ENCODE results near the gene ADCY7. TPM values are rescaled to one million over a fixed set of nuclear protein-coding genes. Genes with fewer than 3 reads are reported as not detected.
A peak's percentile ranks its signal among the peaks of the same experiment; 100 is the strongest.

ADCY7 gene
- total and polyA plus RNA-seq, 9 donors: 10.2 to 78.9 (median 36.4) TPM

- intact Hi-C loops (cut with DNase I): no loop called here
- DNase-seq: peak in 3 of 5 donors; percentile 6 to 25 (median 6)
- no peaks in the 10 kb centered on the region for H3K4me1 ChIP-seq (ENCODE audit: insufficient read depth)
- no peak overlapping the region for H3K4me3 ChIP-seq
- TF ChIP-seq CTCF (IDR thresholded peaks at IDR 0.05) (no peak), EP300 (IDR thresholded peaks at IDR 0.05) (no peak), POLR2A (IDR thresholded peaks at IDR 0.05) (no peak)
- H3K27ac ChIP-seq: no peak overlapping the region
- no peaks in the 10 kb centered on the region for H3K9me3 ChIP-seq
- no peaks in the 10 kb centered on the region for H3K27me3 ChIP-seq
- H3K36me3 ChIP-seq: no peaks in the 10 kb centered on the region
- WGBS, 3 donors: 81 to 83% (median 83%) methylated on average over 11 to 12 of the region's 12 CpGs
Measured at GRCh38 chr16:50275428-50276325, 9.3 kb downstream of the ADCY7 start.

GRCh38 chr16:50276326-50276640, 9.9 kb downstream of the ADCY7 start:
- peak in 1 of 5 donors; percentile 29 for DNase-seq
- intact Hi-C loops (cut with DNase I): no loop called here
- no peak for TF ChIP-seq POLR2A (IDR thresholded peaks at IDR 0.05)
- TF ChIP-seq CTCF (IDR thresholded peaks at IDR 0.05): no peak
- no peak for TF ChIP-seq EP300 (IDR thresholded peaks at IDR 0.05)
- no peak overlapping the region for H3K27ac ChIP-seq
- no peak overlapping the region for H3K4me3 ChIP-seq
- WGBS, 3 donors: 95 to 100% (median 97%) methylated on average over 2 of the region's 2 CpGs
- H3K9me3 ChIP-seq: no peaks in the 10 kb centered on the region
- no peaks in the 10 kb centered on the region for H3K4me1 ChIP-seq (ENCODE audit: insufficient read depth)
- no peaks in the 10 kb centered on the region for H3K27me3 ChIP-seq
- no peaks in the 10 kb centered on the region for H3K36me3 ChIP-seq

GRCh38 chr16:50276801-50277555, 10.6 kb downstream of the ADCY7 start:
- Histone ChIP-seq H3K27ac (no peak overlapping the region), H3K4me1 (ENCODE audit: insufficient read depth) (no peaks in the 10 kb centered on the region), H3K9me3 (no peaks in the 10 kb centered on the region), H3K4me3 (no peak overlapping the region), H3K27me3 (no peaks in the 10 kb centered on the region), H3K36me3 (no peaks in the 10 kb centered on the region)
- peak in 1 of 5 donors; percentile 1 for DNase-seq
- intact Hi-C loops (cut with DNase I): no loop called here
- TF ChIP-seq EP300 (IDR thresholded peaks at IDR 0.05): no peak
- TF ChIP-seq POLR2A (IDR thresholded peaks at IDR 0.05): no peak
- no peak for TF ChIP-seq CTCF (IDR thresholded peaks at IDR 0.05)
- WGBS, 3 donors: 92 to 94% (median 94%) methylated on average over 4 of the region's 4 CpGs

GRCh38 chr16:50278251-50278650, 11.9 kb downstream of the ADCY7 start:
- intact Hi-C loops (cut with DNase I): no loop called here
- Histone ChIP-seq H3K36me3 (no peaks in the 10 kb centered on the region), H3K27ac (no peak overlapping the region), H3K4me3 (no peak overlapping the region), H3K4me1 (ENCODE audit: insufficient read depth) (no peaks in the 10 kb centered on the region), H3K9me3 (no peaks in the 10 kb centered on the region), H3K27me3 (no peaks in the 10 kb centered on the region)
- DNase-seq: no peak
- WGBS, 3 donors: 56 to 94% (median 83%) methylated on average over 3 of the region's 3 CpGs
- TF ChIP-seq POLR2A (IDR thresholded peaks at IDR 0.05): no peak
- no peak for TF ChIP-seq CTCF (IDR thresholded peaks at IDR 0.05)
- no peak for TF ChIP-seq EP300 (IDR thresholded peaks at IDR 0.05)

All from ovary (tissue), 9 donors.